Uterus (tissue), 2 donors: Measurements from ENCODE around the gene UBN1.

ENCODE experiments used
- POLR2A ChIP-seq, 2 donors: fragments of 450-650 bp; IDR thresholded peaks; one replicate each; pipeline ENCODE4 v1.6.1; 2016; ENCODE audit warnings: antibody characterized with exemption in 2 of 2, mild to moderate bottlenecking in 1 of 2, moderate library complexity in 1 of 2
- TF ChIP-seq, protein P1 (sequence below), 4 experiments: fragments of 200-600 bp in 2 of 4; fragments of 450-650 bp in 2 of 4; sonication (generic) in 2 of 4; IDR thresholded peaks; one replicate each; pipeline ENCODE4 v1.5.1; 2016 to 2019; ENCODE audit warnings: antibody characterized with exemption in 4 of 4, mild to moderate bottlenecking in 2 of 4, moderate library complexity in 1 of 4

- no peak for TF ChIP-seq POLR2A (IDR thresholded peaks at IDR 0.05)
- TF ChIP-seq, protein P1, sequence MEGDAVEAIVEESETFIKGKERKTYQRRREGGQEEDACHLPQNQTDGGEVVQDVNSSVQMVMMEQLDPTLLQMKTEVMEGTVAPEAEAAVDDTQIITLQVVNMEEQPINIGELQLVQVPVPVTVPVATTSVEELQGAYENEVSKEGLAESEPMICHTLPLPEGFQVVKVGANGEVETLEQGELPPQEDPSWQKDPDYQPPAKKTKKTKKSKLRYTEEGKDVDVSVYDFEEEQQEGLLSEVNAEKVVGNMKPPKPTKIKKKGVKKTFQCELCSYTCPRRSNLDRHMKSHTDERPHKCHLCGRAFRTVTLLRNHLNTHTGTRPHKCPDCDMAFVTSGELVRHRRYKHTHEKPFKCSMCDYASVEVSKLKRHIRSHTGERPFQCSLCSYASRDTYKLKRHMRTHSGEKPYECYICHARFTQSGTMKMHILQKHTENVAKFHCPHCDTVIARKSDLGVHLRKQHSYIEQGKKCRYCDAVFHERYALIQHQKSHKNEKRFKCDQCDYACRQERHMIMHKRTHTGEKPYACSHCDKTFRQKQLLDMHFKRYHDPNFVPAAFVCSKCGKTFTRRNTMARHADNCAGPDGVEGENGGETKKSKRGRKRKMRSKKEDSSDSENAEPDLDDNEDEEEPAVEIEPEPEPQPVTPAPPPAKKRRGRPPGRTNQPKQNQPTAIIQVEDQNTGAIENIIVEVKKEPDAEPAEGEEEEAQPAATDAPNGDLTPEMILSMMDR (IDR thresholded peaks at IDR 0.05), result no peak
Measured at GRCh38 chr16:4797805-4798252, 49.5 kb upstream of the UBN1 start.
